A549 (cell line): Measurements from ENCODE around the gene FNBP1L.

Experiments used
- CHD4 ChIP-seq: fragments of 200-600 bp; sonication (generic); IDR thresholded peaks from 2 replicates; pipeline ENCODE4 v1.6.1; 2016; ENCODE audit warnings: antibody characterized with exemption, mild to moderate bottlenecking, borderline replicate concordance
- EHF ChIP-seq: fragments of 250-450 bp; sonication (Bioruptor Pico); IDR thresholded peaks from 2 replicates; pipeline ENCODE4 v1.5.0; 2020; ENCODE audit warnings: mild to moderate bottlenecking
- EP300 ChIP-seq, 2 experiments: fragments of >200 bp; sonication (Bioruptor Twin); formaldehyde crosslinking; IDR thresholded peaks; 2 replicates in 1 of 2; 3 replicates in 1 of 2; pipeline ENCODE4 v1.6.1; 2016 to 2017
- POLR2A ChIP-seq: IDR thresholded peaks from 2 replicates; pipeline ENCODE4 v1.6.1; 2012; ENCODE audit warnings: mild to moderate bottlenecking, low read length
- SMC3 ChIP-seq: fragments of >200 bp; sonication (Bioruptor Twin); formaldehyde crosslinking; IDR thresholded peaks from 3 replicates; pipeline ENCODE4 v1.6.1; 2018; ENCODE audit warnings: inconsistent platforms
- TF ChIP-seq, protein P1 (sequence below): fragments of >200 bp; sonication (Bioruptor Twin); formaldehyde crosslinking; IDR thresholded peaks from 3 replicates; pipeline ENCODE4 v1.5.1; 2016
- TF ChIP-seq, protein P2 (sequence below): IDR thresholded peaks from 2 replicates; pipeline ENCODE4 v1.6.1; 2012
- TF ChIP-seq, protein P3 (sequence below): fragments of 450-650 bp; IDR thresholded peaks from 2 replicates; pipeline ENCODE4 v1.6.1; 2014; ENCODE audit warnings: antibody characterized with exemption

- TF ChIP-seq POLR2A: no peak
- TF ChIP-seq, protein P1, sequence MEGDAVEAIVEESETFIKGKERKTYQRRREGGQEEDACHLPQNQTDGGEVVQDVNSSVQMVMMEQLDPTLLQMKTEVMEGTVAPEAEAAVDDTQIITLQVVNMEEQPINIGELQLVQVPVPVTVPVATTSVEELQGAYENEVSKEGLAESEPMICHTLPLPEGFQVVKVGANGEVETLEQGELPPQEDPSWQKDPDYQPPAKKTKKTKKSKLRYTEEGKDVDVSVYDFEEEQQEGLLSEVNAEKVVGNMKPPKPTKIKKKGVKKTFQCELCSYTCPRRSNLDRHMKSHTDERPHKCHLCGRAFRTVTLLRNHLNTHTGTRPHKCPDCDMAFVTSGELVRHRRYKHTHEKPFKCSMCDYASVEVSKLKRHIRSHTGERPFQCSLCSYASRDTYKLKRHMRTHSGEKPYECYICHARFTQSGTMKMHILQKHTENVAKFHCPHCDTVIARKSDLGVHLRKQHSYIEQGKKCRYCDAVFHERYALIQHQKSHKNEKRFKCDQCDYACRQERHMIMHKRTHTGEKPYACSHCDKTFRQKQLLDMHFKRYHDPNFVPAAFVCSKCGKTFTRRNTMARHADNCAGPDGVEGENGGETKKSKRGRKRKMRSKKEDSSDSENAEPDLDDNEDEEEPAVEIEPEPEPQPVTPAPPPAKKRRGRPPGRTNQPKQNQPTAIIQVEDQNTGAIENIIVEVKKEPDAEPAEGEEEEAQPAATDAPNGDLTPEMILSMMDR: no peak
- no peak for TF ChIP-seq EP300 (IDR thresholded peaks at IDR 0.05)
- TF ChIP-seq, protein P2, sequence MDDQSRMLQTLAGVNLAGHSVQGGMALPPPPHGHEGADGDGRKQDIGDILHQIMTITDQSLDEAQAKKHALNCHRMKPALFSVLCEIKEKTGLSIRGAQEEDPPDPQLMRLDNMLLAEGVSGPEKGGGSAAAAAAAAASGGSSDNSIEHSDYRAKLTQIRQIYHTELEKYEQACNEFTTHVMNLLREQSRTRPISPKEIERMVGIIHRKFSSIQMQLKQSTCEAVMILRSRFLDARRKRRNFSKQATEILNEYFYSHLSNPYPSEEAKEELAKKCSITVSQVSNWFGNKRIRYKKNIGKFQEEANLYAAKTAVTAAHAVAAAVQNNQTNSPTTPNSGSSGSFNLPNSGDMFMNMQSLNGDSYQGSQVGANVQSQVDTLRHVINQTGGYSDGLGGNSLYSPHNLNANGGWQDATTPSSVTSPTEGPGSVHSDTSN: no peak
- no peak for TF ChIP-seq SMC3
- TF ChIP-seq CHD4: no peak
- TF ChIP-seq EHF: no peak
- TF ChIP-seq, protein P3, sequence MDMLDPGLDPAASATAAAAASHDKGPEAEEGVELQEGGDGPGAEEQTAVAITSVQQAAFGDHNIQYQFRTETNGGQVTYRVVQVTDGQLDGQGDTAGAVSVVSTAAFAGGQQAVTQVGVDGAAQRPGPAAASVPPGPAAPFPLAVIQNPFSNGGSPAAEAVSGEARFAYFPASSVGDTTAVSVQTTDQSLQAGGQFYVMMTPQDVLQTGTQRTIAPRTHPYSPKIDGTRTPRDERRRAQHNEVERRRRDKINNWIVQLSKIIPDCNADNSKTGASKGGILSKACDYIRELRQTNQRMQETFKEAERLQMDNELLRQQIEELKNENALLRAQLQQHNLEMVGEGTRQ: no peak
Observed at GRCh38 chr1:93501829-93502369, 54.0 kb downstream of the FNBP1L start.
